SU-DHL-6 (cell line): Measurements from ENCODE around the gene ALOX12.

Experiments
- CTCF ChIP-seq: fragments of 200-600 bp; sonication (generic); IDR thresholded peaks from one replicate; pipeline ENCODE4 v1.5.1; 2017; ENCODE audit warnings: antibody characterized with exemption, mild to moderate bottlenecking, low read length, moderate library complexity; ENCODE audit not compliant: insufficient read depth, poor library complexity, severe bottlenecking
- EZH2phosphoT487 ChIP-seq: fragments of 200-600 bp; sonication (generic), shearing (Covaris generic); conservative IDR thresholded peaks from 2 replicates; pipeline ENCODE4 v1.6.1; 2018; ENCODE audit warnings: mild to moderate bottlenecking, antibody characterized with exemption, low read length, moderate library complexity, mixed read lengths

GRCh38 chr17:6994118-6994598, 1.7 kb upstream of the ALOX12 start:
- TF ChIP-seq CTCF (no peak), EZH2phosphoT487 (no peak)
